HG03139 (cell line): ENCODE measurements around the gene KIAA0319L.

Experiments used
- ATAC-seq: cut with Tn5 transposase; IDR thresholded peaks from one replicate; pipeline ENCODE4 v1.9.1; 2021; ENCODE audit not compliant: unreplicated experiment

KIAA0319L gene

GRCh38 chr1:35539073-35539823 lies 18.0 kb downstream of the KIAA0319L start:
- ATAC-seq, result peak; percentile 36

- ATAC-seq, result no peak
These were observed 19.4 kb downstream of the KIAA0319L start for GRCh38 chr1:35537806-35538205.

- no peak for ATAC-seq
These were observed 20.5 kb downstream of the KIAA0319L start for GRCh38 chr1:35536556-35537162.

- no peak for ATAC-seq
These were observed 22.0 kb downstream of the KIAA0319L start for GRCh38 chr1:35535243-35535642.

GRCh38 chr1:35533586-35533985 lies 23.6 kb downstream of the KIAA0319L start:
- ATAC-seq, result no peak

- ATAC-seq, result no peak
These were observed 24.5 kb downstream of the KIAA0319L start for GRCh38 chr1:35532497-35533223.

- no peak for ATAC-seq
These were observed 25.8 kb downstream of the KIAA0319L start for GRCh38 chr1:35531368-35531767.

GRCh38 chr1:35530946-35531345 lies 26.3 kb downstream of the KIAA0319L start:
- ATAC-seq, result no peak

GRCh38 chr1:35530168-35530567 lies 27.0 kb downstream of the KIAA0319L start:
- ATAC-seq, result no peak

GRCh38 chr1:35524106-35524505 lies 33.1 kb downstream of the KIAA0319L start:
- ATAC-seq, result no peak

- no peak for ATAC-seq
These were observed 37.8 kb downstream of the KIAA0319L start for GRCh38 chr1:35519432-35519831.

- ATAC-seq, result no peak
These were observed 39.0 kb downstream of the KIAA0319L start for GRCh38 chr1:35518183-35518582.

GRCh38 chr1:35511305-35511704 lies 45.9 kb downstream of the KIAA0319L start:
- no peak for ATAC-seq

GRCh38 chr1:35509558-35509957 lies 47.6 kb downstream of the KIAA0319L start:
- no peak for ATAC-seq

GRCh38 chr1:35507947-35508346 lies 49.3 kb downstream of the KIAA0319L start:
- no peak for ATAC-seq

- no peak for ATAC-seq
These were observed 50.0 kb downstream of the KIAA0319L start for GRCh38 chr1:35506960-35507912.

- peak; percentile 76 for ATAC-seq
These were observed 51.0 kb downstream of the KIAA0319L start for GRCh38 chr1:35505911-35506798.

- no peak for ATAC-seq
These were observed 55.0 kb downstream of the KIAA0319L start for GRCh38 chr1:35502242-35502641.

GRCh38 chr1:35500439-35500838 lies 56.8 kb downstream of the KIAA0319L start:
- no peak for ATAC-seq

GRCh38 chr1:35499652-35500176 lies 57.5 kb downstream of the KIAA0319L start:
- no peak for ATAC-seq
